Suprapubic skin (tissue), 4 donors: ENCODE measurements around the gene PTPRF.

Experiments used
- POLR2A ChIP-seq, 2 donors: fragments of 450-650 bp; IDR thresholded peaks; one replicate each; pipeline ENCODE4 v1.6.1; 2017; ENCODE audit warnings: antibody characterized with exemption in 2 of 2, mild to moderate bottlenecking in 2 of 2, moderate library complexity in 2 of 2
- POLR2AphosphoS5 ChIP-seq, 3 donors: sonication (generic); formaldehyde crosslinking; IDR thresholded peaks; one replicate each; pipeline ENCODE4 v1.6.1; 2017; ENCODE audit warnings: antibody characterized with exemption in 3 of 3

GRCh38 chr1:43532716-43533115 lies 2.0 kb downstream of the PTPRF start:
- TF ChIP-seq POLR2AphosphoS5 (IDR thresholded peaks at IDR 0.05) = no peak
- no peak for TF ChIP-seq POLR2A (IDR thresholded peaks at IDR 0.05)
